GM19395 (cell line): ENCODE results near the gene ANKRD33B.

ENCODE experiments used
- ATAC-seq: cut with Tn5 transposase; IDR thresholded peaks from one replicate; pipeline ENCODE4 v1.9.1; 2021; ENCODE audit warnings: mild to moderate bottlenecking, moderate library complexity; ENCODE audit not compliant: unreplicated experiment

Gene ANKRD33B

DNA sequence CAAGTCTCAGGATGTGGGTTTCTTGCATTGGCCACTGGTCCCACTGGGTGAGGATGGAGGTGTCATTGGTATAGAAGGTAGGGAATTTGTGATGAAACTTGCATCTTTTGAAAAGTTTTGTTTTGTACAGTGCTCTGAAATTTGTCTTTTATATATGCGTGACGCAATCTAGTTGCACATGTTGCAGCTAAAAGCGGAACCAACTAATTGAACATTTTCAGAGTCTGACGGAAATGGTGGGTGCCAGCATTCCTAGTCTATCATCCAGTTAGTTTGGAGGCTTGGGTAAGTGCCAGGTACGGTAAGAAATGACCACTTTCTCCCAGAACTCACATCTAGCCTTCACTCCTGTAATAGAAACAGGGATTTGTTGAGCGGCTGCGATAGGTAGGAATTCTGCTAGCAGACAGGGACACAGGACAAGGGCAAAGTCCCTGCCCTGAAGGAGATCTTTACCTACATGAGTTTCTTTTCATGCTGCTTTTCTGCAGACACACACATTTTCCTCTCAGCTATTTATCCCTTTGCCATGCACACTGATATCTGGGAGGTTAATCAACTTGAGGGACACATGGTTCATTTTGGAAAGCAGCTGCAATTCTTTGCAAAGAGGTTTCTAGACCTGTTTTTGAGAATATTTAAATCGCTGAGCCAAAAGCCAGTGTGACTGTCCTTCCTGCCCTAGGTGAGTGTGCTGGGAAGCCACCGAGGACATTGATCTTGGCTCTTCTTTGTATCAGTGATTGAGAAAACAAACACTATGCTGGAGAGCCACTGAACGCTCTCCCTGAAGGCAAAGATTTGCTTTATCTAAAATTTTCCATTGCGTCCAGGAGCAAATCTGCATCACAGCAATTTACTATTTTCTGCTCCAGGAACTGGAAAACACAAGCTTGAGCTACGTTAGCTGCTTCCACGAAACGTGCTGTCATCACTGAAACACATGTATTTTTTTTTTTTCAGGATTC is 107.5 kb downstream of the ANKRD33B start:
- ATAC-seq = no peak

DNA sequence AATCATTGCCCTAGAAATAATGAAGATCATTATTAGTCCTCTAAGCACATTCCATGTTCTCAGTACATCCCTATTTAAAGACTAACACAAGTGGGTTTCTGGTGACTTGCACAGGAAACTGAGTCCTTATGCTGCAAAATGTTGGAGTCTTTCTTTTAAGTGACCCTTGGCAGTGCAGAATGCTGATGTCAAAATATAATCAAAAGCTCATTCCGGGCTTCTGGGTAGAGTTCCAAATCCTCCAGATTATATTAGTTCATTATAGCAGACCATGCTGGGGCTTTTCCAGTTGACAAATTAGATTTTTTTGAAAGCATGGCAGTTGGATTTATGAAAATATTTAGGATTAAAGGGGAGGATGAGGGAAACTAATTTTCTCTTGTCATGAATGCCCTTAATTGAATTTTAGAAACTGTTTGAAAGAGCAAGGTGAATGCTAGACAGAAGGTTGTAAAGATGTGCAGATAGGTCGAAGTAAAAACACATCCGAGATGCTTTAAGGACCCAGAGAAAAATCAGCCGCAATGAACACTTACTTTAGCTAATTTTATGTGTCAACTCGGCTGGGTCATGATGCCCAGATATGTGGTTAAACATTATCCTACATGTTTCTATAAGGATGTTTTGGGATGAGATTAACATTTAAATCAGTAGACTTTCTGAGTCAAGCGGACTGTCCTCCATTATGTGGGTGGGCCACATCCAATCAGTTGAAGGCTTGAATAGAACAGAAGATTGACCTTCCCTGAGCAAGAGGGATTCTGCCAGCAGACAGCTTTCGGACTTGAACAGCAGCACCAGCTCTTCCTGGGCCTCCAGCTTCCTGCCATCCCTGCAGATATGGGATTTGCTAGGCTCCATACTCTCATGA is 108.5 kb downstream of the ANKRD33B start:
- no peak for ATAC-seq

DNA sequence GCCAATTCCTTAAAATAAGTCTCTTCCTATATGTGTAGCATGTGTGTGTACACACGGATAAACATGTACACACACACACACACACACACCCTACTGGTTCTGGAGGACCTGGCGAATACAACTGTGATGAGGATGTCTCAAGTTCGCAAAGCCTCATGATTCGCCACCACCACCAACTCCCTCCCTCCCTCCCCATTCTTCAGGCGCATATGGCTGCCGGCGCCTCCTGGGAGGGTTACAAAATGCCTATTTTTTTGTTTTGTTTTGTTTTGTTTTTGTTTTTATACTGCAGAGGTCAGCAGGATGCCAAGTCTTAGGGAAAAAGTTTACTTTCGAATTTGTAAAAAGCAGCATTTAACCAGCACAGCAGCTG is 109.1 kb downstream of the ANKRD33B start:
- ATAC-seq = no peak

DNA sequence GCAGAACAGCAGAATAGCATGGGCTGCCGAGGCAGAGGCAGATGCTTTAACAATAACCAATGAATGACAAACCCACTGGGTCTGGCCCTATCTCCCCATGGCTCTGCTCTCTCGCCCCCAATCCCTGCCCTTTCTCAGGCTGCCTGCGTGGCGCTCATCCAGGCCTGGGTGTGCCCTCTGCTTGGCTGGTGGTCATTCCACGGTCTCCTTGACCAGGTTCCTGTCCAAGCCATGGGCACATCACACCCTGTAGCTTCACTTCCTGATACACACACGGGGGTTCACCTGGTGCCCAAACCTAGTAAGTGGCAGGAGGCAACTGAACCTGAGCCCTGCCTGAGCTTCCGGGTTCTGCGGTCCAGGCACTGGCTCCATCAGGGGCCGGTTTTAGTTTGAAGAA is 109.5 kb downstream of the ANKRD33B start:
- no peak for ATAC-seq

DNA sequence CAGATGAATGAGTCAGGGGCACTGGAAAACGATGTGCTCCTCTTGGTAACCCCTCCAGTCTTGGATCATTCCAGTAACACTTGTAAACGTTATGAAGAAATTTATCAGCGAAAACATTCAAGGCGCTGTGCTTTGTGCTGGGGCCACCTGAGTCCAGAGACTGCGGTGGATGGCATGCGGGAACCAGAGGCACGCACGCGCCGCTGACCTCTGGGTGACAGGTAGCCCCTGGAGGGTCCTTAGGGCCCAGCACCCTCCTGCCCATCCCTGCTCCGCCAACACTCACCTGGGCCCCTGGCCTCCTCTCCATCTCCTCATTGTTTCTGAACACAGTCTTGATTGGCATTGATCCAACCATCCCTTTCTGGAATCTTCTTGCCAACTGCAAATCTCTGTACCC is 110.2 kb downstream of the ANKRD33B start:
- no peak for ATAC-seq

DNA sequence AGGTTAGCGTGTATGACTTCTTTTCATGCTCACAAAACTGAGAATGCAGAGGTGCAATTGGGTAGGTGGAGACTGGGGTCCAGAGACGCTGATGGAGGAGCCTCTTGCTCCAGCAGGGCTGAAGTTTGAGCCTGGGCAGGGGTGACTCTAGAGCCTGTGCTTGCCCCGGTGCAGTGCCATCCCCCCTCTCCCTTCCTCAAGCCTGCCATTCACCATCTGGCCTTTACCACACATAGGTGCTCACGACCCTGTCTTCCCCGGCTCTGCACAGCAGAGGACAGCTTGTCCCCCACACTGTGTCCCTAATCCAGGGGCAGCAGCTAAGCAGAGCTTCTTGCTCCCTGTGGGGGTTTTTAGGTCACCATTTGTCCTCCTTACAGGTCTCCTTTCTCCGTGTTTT is 110.7 kb downstream of the ANKRD33B start:
- ATAC-seq = no peak

DNA sequence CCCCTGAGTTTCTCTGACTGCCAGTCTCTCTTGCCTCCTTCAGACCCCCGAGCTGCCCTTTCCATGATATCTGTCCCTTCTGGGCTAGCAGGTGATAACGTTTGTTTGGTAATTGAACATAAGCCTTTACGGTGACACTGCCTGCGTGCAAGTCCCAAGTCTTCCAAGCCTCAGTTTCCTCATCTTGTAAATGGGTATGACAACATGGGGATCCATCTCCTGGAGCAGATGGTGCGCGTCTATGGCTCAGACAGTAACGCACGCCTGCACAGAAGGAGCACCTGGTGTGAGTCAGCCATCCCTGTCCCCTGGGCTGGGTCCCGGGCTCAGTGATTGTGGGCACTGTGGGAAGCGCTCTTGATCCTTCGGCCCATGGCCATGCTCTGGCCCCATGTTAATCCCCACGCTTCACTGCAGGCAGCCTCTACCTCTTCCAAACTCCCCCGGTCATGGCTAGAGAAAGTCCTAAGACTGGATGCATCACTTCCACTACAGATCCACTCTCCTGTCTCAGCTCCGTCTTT is 111.4 kb downstream of the ANKRD33B start:
- no peak for ATAC-seq

DNA sequence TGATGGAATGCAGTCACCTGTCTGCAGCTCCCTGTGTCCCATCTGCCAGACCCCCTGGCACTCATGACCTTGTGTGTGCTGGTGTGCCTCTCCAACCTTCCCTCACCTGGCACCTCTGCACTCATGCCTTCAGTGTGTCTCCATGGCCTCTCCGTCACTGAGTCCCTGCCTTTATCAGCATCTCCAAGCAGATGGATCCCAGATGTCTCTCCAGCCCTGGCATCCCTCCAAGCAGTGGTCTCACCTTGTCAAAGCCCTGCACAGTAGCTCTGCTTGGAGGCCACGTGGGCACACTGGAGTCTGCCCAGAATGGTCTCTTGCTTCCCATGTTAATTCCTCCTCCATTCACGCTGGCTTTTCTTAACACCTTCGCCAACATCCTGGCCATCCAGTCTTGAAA is 112.4 kb downstream of the ANKRD33B start:
- no peak for ATAC-seq

DNA sequence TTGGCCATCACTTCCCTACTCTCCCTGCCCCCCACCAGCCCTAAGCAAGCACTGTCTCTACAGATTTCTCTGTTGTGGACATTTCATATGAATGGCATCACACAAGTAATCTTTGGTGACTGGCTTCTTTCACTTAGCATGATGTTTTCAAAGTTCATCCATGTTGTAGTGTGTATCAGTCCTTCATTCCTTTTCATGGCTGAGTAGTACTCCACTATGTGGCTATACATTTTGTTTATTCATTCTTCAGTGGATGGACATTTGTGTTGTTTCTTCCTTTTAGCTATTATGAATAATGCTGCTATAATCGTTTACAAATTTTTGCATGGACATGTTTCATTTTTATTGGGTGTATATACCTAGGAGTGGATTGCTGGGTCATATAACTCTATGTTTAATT is 113.1 kb downstream of the ANKRD33B start:
- ATAC-seq = no peak

DNA sequence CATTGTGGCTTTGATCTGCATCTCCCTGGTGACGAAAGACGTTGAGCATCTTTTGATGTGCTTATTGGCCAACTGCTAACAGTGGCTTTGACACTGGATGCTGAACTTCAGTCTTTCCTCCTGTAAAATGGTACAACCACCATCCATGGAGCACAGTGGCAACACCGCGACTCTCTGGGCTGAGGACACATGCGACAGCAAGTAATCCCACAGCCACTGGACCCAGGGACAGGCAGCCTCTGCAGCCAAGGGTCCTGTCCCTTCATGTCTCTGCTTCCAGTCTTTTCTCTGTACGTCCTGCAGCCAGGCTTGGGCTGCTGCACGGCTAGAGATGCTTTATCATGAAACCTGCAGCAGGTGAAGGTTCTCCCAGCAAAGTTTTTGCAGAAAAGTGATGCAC is 113.7 kb downstream of the ANKRD33B start:
- no peak for ATAC-seq

DNA sequence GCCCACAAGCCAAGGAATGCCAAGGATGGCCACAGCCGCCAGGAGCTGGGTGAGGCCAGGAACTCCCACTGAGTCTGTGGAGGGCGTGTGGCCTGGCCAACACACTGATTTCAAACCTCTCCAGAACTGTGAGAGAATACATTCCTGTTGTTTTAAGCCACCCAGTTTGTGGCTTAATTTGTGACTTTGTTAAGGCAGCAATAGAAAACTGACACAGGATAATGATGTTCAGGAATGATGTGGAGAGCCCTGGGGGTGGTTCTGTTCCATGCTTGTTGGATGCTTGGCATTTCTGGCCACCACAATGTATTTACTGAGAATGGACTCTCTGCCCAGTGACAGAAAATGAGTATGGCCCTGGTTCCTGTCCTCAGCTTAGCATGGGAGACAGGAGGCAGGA is 114.4 kb downstream of the ANKRD33B start:
- ATAC-seq = no peak

DNA sequence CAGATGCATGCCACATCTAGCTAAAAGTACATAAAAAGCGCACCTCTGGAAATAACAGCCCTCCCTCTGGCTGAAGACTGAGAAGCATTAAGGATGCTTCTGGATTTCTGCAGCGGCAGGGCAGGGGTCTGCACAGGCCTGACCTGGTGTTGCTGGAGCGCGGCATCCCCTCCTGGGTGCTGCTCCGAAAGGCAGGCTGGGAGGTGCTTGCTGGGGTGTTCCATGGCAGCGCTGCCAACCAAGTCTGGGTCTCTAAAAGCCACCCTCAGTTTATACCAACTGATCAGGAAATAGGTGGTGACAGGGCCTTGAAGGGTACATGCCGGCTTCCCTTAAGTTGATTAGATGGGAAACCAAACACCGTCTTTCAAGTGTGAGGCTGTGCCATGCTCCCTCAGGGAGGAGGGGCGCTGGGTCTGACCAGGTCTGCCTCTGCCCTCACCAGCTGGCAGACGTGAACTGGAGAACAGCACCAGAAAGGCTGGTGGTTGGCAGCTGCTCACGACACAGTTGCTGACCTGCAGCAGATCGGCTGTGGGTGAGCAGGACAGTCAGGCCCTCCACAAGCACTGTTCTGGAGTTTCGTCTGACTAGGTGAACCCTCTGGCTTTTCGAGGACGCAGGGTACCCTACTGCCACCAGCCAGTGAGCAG is 115.6 kb downstream of the ANKRD33B start:
- ATAC-seq = no peak

DNA sequence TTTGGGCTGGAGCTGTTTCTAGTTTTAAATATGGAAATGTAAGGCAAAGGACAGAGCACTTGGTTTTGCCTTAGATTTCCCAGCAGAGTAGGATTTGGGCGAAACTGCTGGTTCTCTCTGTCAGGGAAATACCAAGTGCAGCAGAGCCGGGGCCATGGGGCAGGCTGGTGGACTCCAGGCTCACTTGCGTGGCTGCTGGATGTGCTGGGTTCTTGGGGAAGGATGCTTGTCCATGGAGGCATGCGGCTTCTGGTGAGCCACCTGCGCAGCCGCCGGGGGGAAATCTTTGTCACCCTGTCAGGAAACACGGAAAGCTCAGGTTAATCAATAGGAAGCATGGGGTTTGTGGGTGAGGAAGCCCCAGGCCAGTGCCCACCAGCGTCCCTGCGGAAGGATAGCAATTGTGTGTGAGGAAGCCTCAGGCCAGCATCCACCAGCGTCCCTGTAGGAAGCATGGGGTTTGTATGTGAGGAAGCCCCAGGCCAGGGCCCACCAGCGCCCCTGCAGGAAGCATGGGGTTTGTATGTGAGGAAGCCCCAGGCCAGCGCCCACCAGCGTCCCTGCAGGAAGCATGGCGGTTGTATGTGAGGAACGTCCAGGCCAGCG is 117.1 kb downstream of the ANKRD33B start:
- ATAC-seq = no peak

DNA sequence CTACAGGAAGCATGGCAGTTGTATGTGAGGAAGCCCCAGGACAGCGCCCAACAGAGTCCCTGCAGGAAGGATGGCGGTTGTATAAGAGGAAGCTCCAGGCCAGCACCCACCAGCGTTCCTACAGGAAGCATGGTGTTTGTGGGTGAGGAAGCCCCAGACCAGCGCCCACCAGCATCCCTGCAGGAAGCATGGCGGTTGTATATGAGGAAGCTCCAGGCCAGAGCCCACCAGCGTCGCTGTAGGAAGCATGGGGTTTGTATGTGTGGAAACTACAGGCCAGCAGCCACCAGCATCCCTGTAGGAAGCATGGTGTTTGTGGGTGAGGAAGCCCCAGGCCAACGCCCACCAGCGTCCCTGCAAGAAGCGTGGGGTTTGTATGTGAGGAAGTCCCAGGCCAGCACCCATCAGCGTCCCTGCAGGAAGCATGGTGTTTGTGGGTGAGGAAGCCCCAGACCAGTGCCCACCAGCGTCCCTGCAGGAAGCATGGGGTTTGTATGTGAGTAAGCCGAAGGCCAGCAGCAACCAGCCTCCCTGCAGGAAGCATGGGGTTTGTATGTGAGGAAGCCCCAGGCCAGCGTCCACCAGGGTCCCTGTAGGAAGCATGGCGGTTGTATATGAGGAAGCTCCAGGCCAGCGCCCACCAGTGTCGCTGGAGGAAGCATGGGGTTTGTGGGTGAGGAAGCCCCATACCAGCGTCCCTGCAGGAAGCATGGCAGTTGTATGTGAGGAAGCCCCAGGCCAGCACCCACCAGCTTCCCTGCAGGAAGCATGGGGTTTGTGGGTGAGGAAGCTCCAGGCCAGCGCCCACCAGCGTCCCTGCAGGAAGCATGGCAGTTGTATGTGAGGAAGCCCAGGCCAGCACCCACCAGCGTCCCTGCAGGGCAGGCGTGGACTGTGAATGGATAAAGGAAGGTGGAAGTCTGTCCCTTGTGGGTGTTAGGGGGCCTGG is 118.1 kb downstream of the ANKRD33B start:
- ATAC-seq = no peak

DNA sequence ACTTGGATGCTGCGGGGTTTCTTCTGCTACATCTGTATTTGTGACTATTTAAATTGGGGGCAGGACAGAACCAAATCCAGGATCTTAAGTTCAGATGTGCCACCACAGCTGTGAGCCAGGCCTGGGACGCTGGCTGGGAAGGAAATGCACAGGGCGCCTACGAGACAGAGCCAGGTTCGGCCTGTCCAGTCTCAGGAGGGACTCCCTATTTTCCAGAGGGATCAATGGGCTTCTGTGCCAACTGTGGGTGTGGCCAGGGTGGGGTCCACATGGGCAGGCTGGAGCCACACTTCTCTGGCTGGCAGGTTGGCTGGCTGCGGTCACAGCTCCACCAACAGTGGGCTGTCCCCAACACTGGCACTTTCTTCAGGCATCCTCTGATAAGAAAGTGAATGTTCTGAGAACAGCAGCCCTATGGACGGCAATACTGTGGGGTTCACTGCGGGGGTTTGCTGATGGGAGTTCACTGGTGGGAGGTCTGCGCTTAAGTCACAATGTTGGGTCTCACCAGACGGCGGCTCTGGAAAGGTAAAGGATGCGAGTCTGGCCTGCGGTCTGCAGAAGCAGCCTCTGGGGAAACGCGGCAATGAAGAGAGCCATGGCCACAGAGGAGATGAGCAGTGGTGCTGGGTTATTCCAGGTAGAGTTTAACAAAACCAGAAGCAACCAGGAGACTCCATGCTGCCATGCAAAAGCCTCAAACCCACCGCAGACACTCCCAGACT is 119.1 kb downstream of the ANKRD33B start:
- no peak for ATAC-seq

DNA sequence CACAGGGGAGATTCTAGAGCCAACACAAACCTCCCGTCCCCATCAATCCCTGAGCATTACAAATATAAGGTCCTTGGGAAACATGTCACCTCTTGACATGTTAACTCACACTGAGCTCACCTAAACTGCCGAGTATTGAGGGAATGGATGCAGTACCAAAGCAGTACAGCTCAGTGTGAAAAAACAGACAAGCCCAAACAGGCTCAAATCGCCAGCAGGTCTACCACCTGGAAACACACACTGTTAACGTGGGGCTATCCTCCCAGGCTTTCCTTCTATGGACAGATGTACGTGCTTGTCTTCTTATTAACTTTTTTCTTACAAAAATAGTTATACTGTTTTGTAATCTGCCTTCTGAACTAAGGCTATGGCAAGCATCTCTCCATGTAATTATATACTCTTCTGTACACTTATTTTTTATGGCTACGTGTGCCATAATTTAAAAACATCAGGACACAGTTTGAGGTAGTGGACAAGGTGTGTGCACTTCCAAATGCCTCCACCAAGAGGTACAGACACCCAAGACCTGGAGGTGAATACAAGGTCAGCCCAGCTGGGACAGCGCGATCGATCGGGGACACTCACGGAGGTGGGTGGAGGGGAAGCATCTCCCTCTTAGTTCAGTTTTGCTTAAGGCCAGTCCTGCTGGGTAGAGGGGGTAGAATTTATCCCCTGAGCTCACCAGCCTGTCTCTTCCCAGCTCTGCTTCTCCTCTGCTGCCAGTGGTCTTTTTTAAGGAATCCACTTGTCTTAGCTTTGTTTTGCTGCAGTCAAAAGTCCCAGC is 120.6 kb downstream of the ANKRD33B start:
- peak; percentile 54 for ATAC-seq

DNA sequence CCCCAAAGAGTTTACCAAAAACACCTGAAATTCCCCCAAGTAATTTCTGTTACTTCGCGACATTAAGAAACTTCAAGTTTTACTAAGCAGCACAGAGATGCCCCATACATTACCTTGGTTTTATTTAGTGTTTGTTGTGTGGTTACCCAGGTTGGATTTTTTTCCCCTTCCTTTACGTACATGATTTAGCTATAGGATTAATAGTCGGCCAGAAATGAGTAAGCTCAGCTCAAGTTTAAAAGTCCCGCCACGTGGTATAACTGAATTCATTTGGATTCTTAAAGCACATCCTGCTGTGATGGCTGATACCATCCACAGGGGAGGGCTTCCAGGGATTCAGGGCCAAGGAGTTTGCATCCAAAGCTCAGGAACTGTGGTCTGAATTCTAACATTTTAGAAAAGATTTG is 121.2 kb downstream of the ANKRD33B start:
- peak; percentile 82 for ATAC-seq

DNA sequence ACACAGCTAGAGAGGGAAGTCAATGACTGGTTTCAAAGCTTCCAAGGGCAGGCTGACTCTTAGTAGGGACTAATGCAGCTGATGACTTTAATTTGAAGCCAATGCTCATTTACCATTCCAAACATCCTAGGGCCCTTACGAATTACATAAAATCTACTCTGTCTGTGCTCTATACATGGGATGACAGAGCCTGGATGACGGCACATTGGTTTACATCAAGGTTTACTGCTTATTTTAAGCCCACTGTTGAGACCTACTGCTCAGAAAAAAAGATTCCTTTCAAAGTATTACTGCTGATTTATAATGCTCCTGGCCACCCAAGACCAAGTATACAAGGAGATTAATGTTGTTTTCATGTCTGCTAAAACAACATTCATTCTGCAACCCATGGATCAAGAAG is 123.0 kb downstream of the ANKRD33B start:
- no peak for ATAC-seq
